K562 (cell line): ENCODE results near the gene SPTBN4. TPM values are rescaled to one million over a fixed set of nuclear protein-coding genes. Genes with fewer than 3 reads are reported as not detected.
A peak's percentile ranks its signal among the peaks of the same experiment; 100 is the strongest.

Source experiments
- BCLAF1 ChIP-seq, 2 experiments: fragments of 450-650 bp in 1 of 2; IDR thresholded peaks; 2 replicates each; pipeline ENCODE4 v1.6.1; 2011 to 2017; ENCODE audit warnings: low read depth in 2 of 2, antibody characterized with exemption in 1 of 2, borderline replicate concordance in 1 of 2, low read length in 1 of 2, mild to moderate bottlenecking in 1 of 2, mixed read lengths in 1 of 2; ENCODE audit not compliant: control insufficient read depth in 1 of 2
- CREB3L1 ChIP-seq: fragments of 450-650 bp; IDR thresholded peaks from 2 replicates; pipeline ENCODE4 v1.6.1; 2014; ENCODE audit warnings: low read depth, mild to moderate bottlenecking, moderate library complexity, borderline replicate concordance
- DPF2 ChIP-seq: fragments of 450-650 bp; IDR thresholded peaks from 2 replicates; pipeline ENCODE4 v1.6.1; 2016
- EGR1 ChIP-seq: fragments of 450-650 bp; conservative IDR thresholded peaks from 2 replicates; pipeline ENCODE4 v1.6.1; 2017; ENCODE audit warnings: mild to moderate bottlenecking
- ESRRA ChIP-seq: fragments of 450-650 bp; IDR thresholded peaks from 2 replicates; pipeline ENCODE4 v1.6.1; 2014; ENCODE audit warnings: low read depth, mild to moderate bottlenecking, moderate library complexity, borderline replicate concordance
- HCFC1 ChIP-seq: IDR thresholded peaks from 2 replicates; pipeline ENCODE4 v1.6.1; 2012; ENCODE audit warnings: low read depth, low read length, improper control_type of control experiment
- HLTF ChIP-seq: fragments of 450-650 bp; IDR thresholded peaks from 2 replicates; pipeline ENCODE4 v1.6.1; 2016
- HNRNPUL1 ChIP-seq: fragments of 200-400 bp; formaldehyde crosslinking; IDR thresholded peaks from 2 replicates; pipeline ENCODE4 v1.6.1; 2017; ENCODE audit warnings: low read length
- POLR2G ChIP-seq: fragments of 200-400 bp; formaldehyde crosslinking; IDR thresholded peaks from 2 replicates; pipeline ENCODE4 v1.6.1; 2017; ENCODE audit warnings: low read depth, mild to moderate bottlenecking, antibody characterized with exemption, low read length, moderate library complexity
- TFAM ChIP-seq: fragments of 250-450 bp; sonication (Bioruptor Pico); conservative IDR thresholded peaks from 2 replicates; pipeline ENCODE4 v1.5.0; 2021; ENCODE audit warnings: mild to moderate bottlenecking, moderate library complexity
- ZFP36 ChIP-seq: fragments of 150-350 bp; IDR thresholded peaks from 2 replicates; pipeline ENCODE4 v1.6.1; 2018; ENCODE audit warnings: low read length, low read depth; ENCODE audit not compliant: partially characterized antibody
- ZNF143 ChIP-seq: sonication (generic); formaldehyde crosslinking; IDR thresholded peaks from 2 replicates; pipeline ENCODE4 v1.9.0; 2022; ENCODE audit warnings: mild to moderate bottlenecking, missing genetic modification reagents
- polyA plus RNA-seq, 8 experiments: library from polyadenylated mRNA; depleted of rRNA in 4 of 8; stranded (reverse) in 5 of 8; unstranded in 3 of 8; fragments of >200 nt; fragmentation: Nextera tagmentation in 2 of 8; fragmentation: Illumina TruSeq in 1 of 8; extraction: Ambion mirVana in 2 of 8; extraction: Trizol in 1 of 8; gene quantifications; 2 replicates each; pipeline versions ENCODE4 v1.2.1 to v1.2.3, GENCODE V29; 2011 to 2014; ENCODE audit warnings: inconsistent platforms in 1 of 8, missing spikeins in 1 of 8
- total RNA-seq, 7 experiments: library from RNA; depleted of rRNA in 6 of 7; stranded (reverse); fragments of >200 nt in 6 of 7; fragmentation: Illumina TruSeq in 2 of 7; extraction: Trizol in 2 of 7; gene quantifications; 2 replicates each; pipeline versions ENCODE4 v1.2.1 to v1.2.3, GENCODE V29; 2011 to 2021; ENCODE audit warnings: low replicate concordance in 1 of 7
- TF ChIP-seq, protein P1 (sequence below): fragments of 250-450 bp; sonication (Bioruptor Pico); IDR thresholded peaks from 2 replicates; pipeline ENCODE4 v1.5.0; 2022; ENCODE audit warnings: mild to moderate bottlenecking
- TF ChIP-seq, protein P2 (sequence below): fragments of 250-450 bp; sonication (Bioruptor Pico); IDR thresholded peaks from 2 replicates; pipeline ENCODE4 v1.5.0; 2021
- TF ChIP-seq, protein P3 (sequence below), 2 experiments: IDR thresholded peaks in 1 of 2; conservative IDR thresholded peaks in 1 of 2; 2 replicates each; pipeline ENCODE4 v1.6.1; 2016; ENCODE audit warnings: low read depth in 2 of 2, mild to moderate bottlenecking in 1 of 2, missing compliant biosample characterization in 1 of 2, missing genetic modification characterization in 1 of 2, moderate library complexity in 1 of 2

SPTBN4 gene
- total and polyA plus RNA-seq, 9 of the 15 experiments (the other 6 are each of a cell fraction or from before 2014, with no cell fraction given): 0.01 to 1.5 (median 0.86) TPM

DNA sequence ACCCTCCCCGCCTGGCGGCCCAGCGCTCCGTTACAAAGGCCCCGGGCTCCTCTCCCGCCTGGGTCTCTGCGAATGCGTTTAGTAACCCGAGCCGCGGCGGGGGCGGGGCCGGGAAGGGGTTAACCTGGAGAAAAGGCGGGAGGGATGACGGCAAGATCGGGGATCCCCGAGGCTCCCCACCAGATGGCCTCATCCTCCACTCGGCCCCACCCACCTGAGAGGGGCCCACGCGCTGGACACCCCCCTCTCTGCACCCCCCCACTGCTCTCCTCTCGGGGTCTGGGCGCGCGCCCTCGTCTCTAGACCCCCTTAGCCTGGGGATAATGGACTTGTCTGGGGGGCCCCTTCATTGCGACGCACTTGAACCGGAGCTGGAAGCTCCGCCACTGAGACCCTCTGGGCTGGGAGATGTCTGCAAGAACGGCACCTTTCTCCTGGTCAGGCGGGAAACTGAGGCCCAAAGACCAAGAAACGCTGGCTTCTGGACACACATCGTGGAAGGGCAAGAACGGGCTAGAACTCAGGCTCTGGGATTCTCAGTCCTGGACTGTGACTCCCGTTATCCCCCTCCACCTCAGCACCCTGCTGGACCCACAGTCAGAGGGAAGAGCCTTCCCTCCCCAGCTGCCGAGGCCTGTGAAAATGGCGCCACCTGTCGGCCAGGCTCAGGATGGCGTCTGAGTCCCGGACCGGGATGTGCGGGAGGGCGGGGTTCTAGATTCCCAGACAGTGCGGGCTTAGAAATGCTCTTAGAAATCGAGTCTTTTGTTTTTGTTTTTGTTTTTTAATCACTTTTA is 131.5 kb downstream of the SPTBN4 start (continued):
- TF ChIP-seq CREB3L1 (peak; percentile 86; the same call in 1 of the 2 replicates), EGR1 (peak; percentile 72), DPF2 (peak; percentile 41; the same call in 1 of the 2 replicates), HCFC1 (peak; percentile 34; the same call in 1 of the 2 replicates), HLTF (peak; percentile 13; the same call in 1 of the 2 replicates), ZNF143 (CRISPR knock-in tag) (no peak), ZFP36 (no peak), BCLAF1 (IDR thresholded peaks at IDR 0.05; ENCODE audit: borderline replicate concordance in 1 of 2, control insufficient read depth in 1 of 2, low read depth in 2 of 2, low read length in 1 of 2) (peak in 1 of 2 experiments; percentile 92; a peak in 2 of 4 replicates), HNRNPUL1 (no peak), POLR2G (peak; percentile 72), ESRRA (no peak), TFAM (CRISPR knock-in tag) (no peak)
- TF ChIP-seq, protein P1, sequence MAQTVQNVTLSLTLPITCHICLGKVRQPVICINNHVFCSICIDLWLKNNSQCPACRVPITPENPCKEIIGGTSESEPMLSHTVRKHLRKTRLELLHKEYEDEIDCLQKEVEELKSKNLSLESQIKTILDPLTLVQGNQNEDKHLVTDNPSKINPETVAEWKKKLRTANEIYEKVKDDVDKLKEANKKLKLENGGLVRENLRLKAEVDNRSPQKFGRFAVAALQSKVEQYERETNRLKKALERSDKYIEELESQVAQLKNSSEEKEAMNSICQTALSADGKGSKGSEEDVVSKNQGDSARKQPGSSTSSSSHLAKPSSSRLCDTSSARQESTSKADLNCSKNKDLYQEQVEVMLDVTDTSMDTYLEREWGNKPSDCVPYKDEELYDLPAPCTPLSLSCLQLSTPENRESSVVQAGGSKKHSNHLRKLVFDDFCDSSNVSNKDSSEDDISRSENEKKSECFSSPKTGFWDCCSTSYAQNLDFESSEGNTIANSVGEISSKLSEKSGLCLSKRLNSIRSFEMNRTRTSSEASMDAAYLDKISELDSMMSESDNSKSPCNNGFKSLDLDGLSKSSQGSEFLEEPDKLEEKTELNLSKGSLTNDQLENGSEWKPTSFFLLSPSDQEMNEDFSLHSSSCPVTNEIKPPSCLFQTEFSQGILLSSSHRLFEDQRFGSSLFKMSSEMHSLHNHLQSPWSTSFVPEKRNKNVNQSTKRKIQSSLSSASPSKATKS: no peak
- TF ChIP-seq, protein P2, sequence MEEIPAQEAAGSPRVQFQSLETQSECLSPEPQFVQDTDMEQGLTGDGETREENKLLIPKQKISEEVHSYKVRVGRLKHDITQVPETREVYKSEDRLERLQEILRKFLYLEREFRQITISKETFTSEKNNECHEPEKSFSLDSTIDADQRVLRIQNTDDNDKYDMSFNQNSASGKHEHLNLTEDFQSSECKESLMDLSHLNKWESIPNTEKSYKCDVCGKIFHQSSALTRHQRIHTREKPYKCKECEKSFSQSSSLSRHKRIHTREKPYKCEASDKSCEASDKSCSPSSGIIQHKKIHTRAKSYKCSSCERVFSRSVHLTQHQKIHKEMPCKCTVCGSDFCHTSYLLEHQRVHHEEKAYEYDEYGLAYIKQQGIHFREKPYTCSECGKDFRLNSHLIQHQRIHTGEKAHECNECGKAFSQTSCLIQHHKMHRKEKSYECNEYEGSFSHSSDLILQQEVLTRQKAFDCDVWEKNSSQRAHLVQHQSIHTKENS (CRISPR knock-in tag): no peak
- TF ChIP-seq, protein P3, sequence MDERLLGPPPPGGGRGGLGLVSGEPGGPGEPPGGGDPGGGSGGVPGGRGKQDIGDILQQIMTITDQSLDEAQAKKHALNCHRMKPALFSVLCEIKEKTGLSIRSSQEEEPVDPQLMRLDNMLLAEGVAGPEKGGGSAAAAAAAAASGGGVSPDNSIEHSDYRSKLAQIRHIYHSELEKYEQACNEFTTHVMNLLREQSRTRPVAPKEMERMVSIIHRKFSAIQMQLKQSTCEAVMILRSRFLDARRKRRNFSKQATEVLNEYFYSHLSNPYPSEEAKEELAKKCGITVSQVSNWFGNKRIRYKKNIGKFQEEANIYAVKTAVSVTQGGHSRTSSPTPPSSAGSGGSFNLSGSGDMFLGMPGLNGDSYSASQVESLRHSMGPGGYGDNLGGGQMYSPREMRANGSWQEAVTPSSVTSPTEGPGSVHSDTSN (CRISPR knock-in tag; IDR thresholded peaks at IDR 0.05; ENCODE audit: low read depth): no peak
- TF ChIP-seq, protein P3 (tag; conservative IDR thresholded peaks at IDR 0.05; ENCODE audit: low read depth): no peak
